ENCODE data around the gene PARD3.

- no peak for TF ChIP-seq POLR2A (IDR thresholded peaks at IDR 0.05)
- TF ChIP-seq, protein P1, sequence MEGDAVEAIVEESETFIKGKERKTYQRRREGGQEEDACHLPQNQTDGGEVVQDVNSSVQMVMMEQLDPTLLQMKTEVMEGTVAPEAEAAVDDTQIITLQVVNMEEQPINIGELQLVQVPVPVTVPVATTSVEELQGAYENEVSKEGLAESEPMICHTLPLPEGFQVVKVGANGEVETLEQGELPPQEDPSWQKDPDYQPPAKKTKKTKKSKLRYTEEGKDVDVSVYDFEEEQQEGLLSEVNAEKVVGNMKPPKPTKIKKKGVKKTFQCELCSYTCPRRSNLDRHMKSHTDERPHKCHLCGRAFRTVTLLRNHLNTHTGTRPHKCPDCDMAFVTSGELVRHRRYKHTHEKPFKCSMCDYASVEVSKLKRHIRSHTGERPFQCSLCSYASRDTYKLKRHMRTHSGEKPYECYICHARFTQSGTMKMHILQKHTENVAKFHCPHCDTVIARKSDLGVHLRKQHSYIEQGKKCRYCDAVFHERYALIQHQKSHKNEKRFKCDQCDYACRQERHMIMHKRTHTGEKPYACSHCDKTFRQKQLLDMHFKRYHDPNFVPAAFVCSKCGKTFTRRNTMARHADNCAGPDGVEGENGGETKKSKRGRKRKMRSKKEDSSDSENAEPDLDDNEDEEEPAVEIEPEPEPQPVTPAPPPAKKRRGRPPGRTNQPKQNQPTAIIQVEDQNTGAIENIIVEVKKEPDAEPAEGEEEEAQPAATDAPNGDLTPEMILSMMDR (IDR thresholded peaks at IDR 0.05): no peak
These were observed 277.4 kb downstream of the PARD3 start for GRCh38 chr10:34537629-34538231.

Measured in Peyer's patch (tissue), 4 donors.